Calu3 (cell line): Measurements from ENCODE around the gene RPP14. TPM values are rescaled to one million over a fixed set of nuclear protein-coding genes. Genes with fewer than 3 reads are reported as not detected.

Source experiments
- BruUV-seq: library from RNA; stranded (reverse); fragments of 400-500 nt; replicated peaks from 2 replicates; lab custom pipeline; 2021; lab: Mats Ljungman, UMichigan
- CTCF ChIA-PET: fragments of 300-600 bp; sonication (Branson Sonifier 250); formaldehyde crosslinking; loops from one replicate; lab custom pipeline; 2022; ENCODE audit warnings: antibody characterized with exemption; lab: Charles Lee
- DNase-seq: peaks from one replicate; pipeline ENCODE4 v3.0.0; 2022
- H3K27ac Mint-ChIP-seq: one replicate; pipeline ENCODE4 v1.8.0; 2022; ENCODE audit warnings: mixed read lengths; ENCODE audit not compliant: unreplicated experiment
- H3K27me3 Mint-ChIP-seq: one replicate; pipeline ENCODE4 v1.8.0; 2022; ENCODE audit warnings: mixed read lengths; ENCODE audit not compliant: unreplicated experiment
- H3K36me3 Mint-ChIP-seq: one replicate; pipeline ENCODE4 v1.8.0; 2022; ENCODE audit warnings: mild to moderate bottlenecking, moderate library complexity, mixed read lengths; ENCODE audit not compliant: insufficient read depth, unreplicated experiment
- H3K4me1 Mint-ChIP-seq: one replicate; pipeline ENCODE4 v1.8.0; 2022; ENCODE audit warnings: mild to moderate bottlenecking, low read depth, mixed read lengths; ENCODE audit not compliant: unreplicated experiment
- H3K4me3 Mint-ChIP-seq: one replicate; pipeline ENCODE4 v1.8.0; 2022; ENCODE audit warnings: mild to moderate bottlenecking, low read depth, moderate library complexity, mixed read lengths; ENCODE audit not compliant: unreplicated experiment
- H3K9me3 Mint-ChIP-seq: one replicate; pipeline ENCODE4 v1.8.0; 2022; ENCODE audit warnings: low read depth, mixed read lengths; ENCODE audit not compliant: unreplicated experiment
- intact Hi-C: fragments of 100-400 bp; cut with micrococcal nuclease; formaldehyde crosslinking; loops from one replicate; pipeline ENCODE4 v1.10.0; 2022; ENCODE audit not compliant: unreplicated experiment
- total RNA-seq: library from RNA; stranded (reverse); gene quantifications from 2 replicates; pipeline ENCODE4 v1.2.3, GENCODE V29; 2022
- TF ChIP-seq, protein P1 (sequence below): fragments of 200-600 bp; IDR thresholded peaks from one replicate; pipeline ENCODE4 v1.8.0; 2022; ENCODE audit warnings: antibody characterized with exemption; ENCODE audit not compliant: unreplicated experiment

The RPP14 gene
- total RNA-seq, 1 experiment from 2014 or later, result 17.2 TPM

DNA sequence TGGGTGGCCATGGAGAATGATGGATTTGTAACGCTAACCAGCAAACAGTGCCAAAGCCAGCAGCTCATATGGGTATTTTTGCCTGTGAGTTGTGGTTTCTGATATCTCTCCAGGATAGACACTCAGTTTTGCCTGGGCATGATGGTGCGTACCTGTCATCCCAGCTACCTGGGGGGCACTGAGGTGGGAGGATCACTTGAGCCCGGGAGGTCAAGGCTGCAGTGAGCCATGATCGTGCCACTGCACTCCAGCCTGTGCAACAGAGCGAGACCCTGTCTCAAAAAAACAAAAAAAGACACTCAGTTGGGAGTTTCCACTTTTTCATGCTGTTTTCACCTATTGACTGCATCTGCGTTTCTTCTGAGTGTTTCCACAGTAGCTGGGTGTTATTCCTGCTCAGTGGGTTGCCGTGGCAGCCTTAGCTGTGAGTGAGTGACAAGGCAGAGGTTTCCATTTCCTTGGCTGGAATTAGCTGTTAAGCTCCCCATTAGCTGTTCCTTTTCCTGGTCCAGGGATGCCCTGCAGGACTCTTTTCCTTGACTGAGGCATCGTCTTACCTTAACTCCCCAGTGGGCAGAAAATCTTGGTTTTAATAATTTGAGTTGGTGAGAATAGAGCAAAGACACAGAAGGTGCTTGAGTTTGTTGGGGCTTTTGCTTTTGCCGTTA is 14.2 kb upstream of the RPP14 start:
- Mint-ChIP-seq H3K36me3 (no peaks in the 10 kb centered on the region), H3K9me3 (no peaks in the 10 kb centered on the region), H3K4me1 (no peaks in the 10 kb centered on the region), H3K27ac (no peak overlapping the region), H3K4me3 (no peak overlapping the region), H3K27me3 (no peaks in the 10 kb centered on the region)
- TF ChIP-seq, protein P1, sequence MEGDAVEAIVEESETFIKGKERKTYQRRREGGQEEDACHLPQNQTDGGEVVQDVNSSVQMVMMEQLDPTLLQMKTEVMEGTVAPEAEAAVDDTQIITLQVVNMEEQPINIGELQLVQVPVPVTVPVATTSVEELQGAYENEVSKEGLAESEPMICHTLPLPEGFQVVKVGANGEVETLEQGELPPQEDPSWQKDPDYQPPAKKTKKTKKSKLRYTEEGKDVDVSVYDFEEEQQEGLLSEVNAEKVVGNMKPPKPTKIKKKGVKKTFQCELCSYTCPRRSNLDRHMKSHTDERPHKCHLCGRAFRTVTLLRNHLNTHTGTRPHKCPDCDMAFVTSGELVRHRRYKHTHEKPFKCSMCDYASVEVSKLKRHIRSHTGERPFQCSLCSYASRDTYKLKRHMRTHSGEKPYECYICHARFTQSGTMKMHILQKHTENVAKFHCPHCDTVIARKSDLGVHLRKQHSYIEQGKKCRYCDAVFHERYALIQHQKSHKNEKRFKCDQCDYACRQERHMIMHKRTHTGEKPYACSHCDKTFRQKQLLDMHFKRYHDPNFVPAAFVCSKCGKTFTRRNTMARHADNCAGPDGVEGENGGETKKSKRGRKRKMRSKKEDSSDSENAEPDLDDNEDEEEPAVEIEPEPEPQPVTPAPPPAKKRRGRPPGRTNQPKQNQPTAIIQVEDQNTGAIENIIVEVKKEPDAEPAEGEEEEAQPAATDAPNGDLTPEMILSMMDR, result no peak
- CTCF ChIA-PET, result interaction anchor here (1.0 kb wide), 1 partner anchor 14 kb away, joined by 3 read pairs; the partner anchor contains the start of genes HTD2 and RPP14
- DNase-seq, result no peak
- intact Hi-C loops, result no loop called here
- no TSS peak for BruUV-seq

DNA sequence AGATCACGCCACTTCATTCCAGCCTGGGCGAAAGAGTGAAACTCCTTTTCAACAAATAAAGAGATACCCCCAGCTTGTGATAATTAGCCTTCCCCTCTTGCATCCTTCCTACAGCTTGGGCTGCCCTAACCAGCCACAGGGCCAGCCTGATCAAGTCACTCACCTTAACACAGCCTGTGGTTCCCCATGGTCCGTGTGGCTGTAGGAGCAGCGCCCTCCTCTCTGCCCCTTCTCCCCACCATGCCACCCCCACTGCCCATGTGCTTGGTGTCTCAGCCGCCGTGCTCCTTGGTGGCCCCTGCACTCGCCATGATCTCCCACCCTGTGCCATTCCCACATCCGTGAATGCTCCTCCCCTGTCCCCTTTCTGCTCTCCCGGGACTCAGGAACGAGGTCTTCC is 13.2 kb upstream of the RPP14 start:
- Mint-ChIP-seq H3K27ac (no peak overlapping the region), H3K9me3 (no peaks in the 10 kb centered on the region), H3K36me3 (no peaks in the 10 kb centered on the region), H3K27me3 (no peaks in the 10 kb centered on the region), H3K4me3 (no peak overlapping the region), H3K4me1 (no peaks in the 10 kb centered on the region)
- TF ChIP-seq, protein P1, result no peak
- CTCF ChIA-PET, result no interaction called here
- no peak for DNase-seq
- intact Hi-C loops, result no loop called here
- BruUV-seq, result no TSS peak

DNA sequence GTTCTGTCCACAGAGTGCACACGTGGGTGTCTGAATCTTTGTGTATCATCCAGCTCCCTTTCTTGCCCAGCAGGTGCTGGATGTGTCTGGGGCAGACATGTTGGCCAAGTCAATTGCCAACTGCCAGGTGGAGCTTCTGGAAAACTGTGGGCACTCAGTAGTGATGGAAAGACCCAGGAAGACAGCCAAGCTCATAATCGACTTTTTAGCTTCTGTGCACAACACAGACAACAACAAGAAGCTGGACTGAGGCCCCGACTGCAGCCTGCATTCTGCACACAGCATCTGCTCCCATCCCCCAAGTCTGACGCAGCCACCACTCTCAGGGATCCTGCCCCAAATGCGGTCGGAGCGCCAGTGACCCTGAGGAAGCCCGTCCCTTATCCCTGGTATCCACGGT is 12.5 kb upstream of the RPP14 start:
- CTCF ChIA-PET, result interaction anchor here (1.0 kb wide), 1 partner anchor 106 kb away, joined by 4 read pairs; no protein-coding TSS in a partner anchor
- no peak overlapping the region for H3K27ac Mint-ChIP-seq
- BruUV-seq, result no TSS peak
- intact Hi-C loops, result no loop called here
- TF ChIP-seq, protein P1, result no peak
- no peaks in the 10 kb centered on the region for H3K4me1 Mint-ChIP-seq
- no peaks in the 10 kb centered on the region for H3K27me3 Mint-ChIP-seq
- no peak for DNase-seq
- no peaks in the 10 kb centered on the region for H3K36me3 Mint-ChIP-seq
- no peaks in the 10 kb centered on the region for H3K9me3 Mint-ChIP-seq
- no peak overlapping the region for H3K4me3 Mint-ChIP-seq

DNA sequence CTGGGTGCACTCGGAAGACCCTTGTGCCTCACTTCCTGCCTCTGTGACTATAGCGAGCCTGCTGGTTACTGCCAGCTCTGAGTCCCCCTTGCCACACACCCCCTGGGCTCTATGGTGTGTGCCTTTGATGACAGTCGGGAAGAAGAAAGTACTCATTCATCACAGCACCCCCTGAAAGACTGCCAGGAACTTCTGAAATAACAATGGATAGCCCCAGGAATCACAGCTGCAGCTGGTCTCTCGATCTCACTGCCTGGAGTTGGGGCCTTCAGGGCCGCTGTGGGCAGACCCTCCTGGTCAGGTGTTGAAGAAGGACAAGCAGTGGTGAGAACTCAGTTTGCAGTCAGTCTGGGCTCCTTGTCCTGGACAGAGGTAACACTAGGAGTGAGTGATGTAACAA is 9.8 kb upstream of the RPP14 start:
- TF ChIP-seq, protein P1, result no peak
- DNase-seq, result no peak
- peaks cover 5% of the 10 kb centered on the region for H3K27me3 Mint-ChIP-seq
- H3K27ac Mint-ChIP-seq, result no peak overlapping the region
- no peak overlapping the region for H3K4me3 Mint-ChIP-seq
- no peaks in the 10 kb centered on the region for H3K9me3 Mint-ChIP-seq
- no peaks in the 10 kb centered on the region for H3K4me1 Mint-ChIP-seq
- H3K36me3 Mint-ChIP-seq, result no peaks in the 10 kb centered on the region
- CTCF ChIA-PET, result interaction anchor here (0.7 kb wide), 1 partner anchor 108 kb away, joined by 4 read pairs; no protein-coding TSS in a partner anchor
- no TSS peak for BruUV-seq
- intact Hi-C loops, result no loop called here
